ENCODE measurements around the gene TMEM250.
A peak's percentile ranks its signal among the peaks of the same experiment; 100 is the strongest.

The TMEM250 gene, protein sequence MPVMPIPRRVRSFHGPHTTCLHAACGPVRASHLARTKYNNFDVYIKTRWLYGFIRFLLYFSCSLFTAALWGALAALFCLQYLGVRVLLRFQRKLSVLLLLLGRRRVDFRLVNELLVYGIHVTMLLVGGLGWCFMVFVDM

GRCh38 chr9:136118320-136119060 is at the start of gene TMEM250:
TMEM250 (minus strand) TSS chr9:136118875; CDS start chr9:136116900, 1,975 bp downstream.
- FAIRE-seq (peak; percentile 93), DNase-seq (ENCODE audit: insufficient read length, low spot score) (peak; percentile 100)
- TF ChIP-seq POLR2A (IDR thresholded peaks at IDR 0.05; ENCODE audit: low read depth, low read length), result peak; percentile 76

- no peak for TF ChIP-seq POLR2A (IDR thresholded peaks at IDR 0.05; ENCODE audit: low read depth, low read length)
- FAIRE-seq (no peak), DNase-seq (ENCODE audit: insufficient read length, low spot score) (no peak)
These were observed 44.7 kb upstream of the TMEM250 start for GRCh38 chr9:136163248-136163850.

DNA sequence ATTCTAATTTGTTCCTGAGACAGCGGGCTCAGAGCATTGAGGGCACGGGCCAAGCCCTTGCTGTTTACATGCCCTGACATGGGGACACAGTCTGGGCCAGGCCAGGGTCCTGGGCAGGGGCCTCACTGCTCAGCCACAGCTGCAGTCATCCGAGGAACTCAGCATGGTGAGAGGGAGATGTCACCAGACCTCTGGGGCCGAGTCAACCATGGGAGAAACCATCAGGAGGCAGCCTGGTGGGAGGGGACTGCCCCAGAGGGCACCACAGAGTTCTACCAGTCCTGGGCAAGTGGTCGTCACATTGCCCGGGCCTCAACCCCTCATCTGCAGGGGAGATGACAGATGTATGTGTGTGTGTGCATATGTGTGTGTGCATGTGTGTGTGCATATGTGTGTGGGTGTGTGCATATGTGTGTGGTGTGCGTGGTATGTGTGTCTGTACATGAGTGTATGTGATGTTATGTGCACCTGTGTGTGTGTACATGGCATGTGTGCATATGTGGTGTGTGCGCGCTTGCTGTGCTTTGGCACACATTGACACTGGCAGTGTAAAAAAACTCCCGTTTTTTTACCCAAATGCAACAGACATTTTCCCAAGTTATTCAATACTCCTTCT is 42.4 kb upstream of the TMEM250 start:
- FAIRE-seq (peak; percentile 55), DNase-seq (ENCODE audit: insufficient read length, low spot score) (no peak)
- no peak for TF ChIP-seq POLR2A (IDR thresholded peaks at IDR 0.05; ENCODE audit: low read depth, low read length)

GRCh38 chr9:136160381-136160841 is 41.7 kb upstream of the TMEM250 start:
- no peak for TF ChIP-seq POLR2A (IDR thresholded peaks at IDR 0.05; ENCODE audit: low read depth, low read length)
- FAIRE-seq (no peak), DNase-seq (ENCODE audit: insufficient read length, low spot score) (no peak)

DNA sequence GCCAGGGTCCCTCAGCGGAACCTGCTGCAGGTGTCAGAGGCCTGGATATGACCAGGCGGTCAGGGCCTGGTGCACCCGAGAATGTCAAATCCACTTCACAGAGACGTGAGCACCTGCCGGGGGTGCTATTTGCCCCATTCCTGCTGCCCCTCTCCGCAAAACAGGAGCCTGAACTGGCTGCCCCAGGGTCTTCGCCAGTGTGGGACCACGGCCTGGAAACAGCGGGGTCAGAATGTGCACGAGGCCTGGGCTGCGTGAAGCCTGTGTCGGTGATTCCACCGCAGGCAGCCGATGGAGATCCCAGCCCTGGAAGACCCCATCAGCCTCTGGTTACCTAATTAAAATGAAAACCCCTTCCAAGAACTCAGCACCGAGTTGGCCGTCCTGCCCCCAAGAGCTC is 41.2 kb upstream of the TMEM250 start:
- no peak for DNase-seq (ENCODE audit: insufficient read length, low spot score)
- no peak for FAIRE-seq
- TF ChIP-seq POLR2A (IDR thresholded peaks at IDR 0.05; ENCODE audit: low read depth, low read length), result no peak

DNA sequence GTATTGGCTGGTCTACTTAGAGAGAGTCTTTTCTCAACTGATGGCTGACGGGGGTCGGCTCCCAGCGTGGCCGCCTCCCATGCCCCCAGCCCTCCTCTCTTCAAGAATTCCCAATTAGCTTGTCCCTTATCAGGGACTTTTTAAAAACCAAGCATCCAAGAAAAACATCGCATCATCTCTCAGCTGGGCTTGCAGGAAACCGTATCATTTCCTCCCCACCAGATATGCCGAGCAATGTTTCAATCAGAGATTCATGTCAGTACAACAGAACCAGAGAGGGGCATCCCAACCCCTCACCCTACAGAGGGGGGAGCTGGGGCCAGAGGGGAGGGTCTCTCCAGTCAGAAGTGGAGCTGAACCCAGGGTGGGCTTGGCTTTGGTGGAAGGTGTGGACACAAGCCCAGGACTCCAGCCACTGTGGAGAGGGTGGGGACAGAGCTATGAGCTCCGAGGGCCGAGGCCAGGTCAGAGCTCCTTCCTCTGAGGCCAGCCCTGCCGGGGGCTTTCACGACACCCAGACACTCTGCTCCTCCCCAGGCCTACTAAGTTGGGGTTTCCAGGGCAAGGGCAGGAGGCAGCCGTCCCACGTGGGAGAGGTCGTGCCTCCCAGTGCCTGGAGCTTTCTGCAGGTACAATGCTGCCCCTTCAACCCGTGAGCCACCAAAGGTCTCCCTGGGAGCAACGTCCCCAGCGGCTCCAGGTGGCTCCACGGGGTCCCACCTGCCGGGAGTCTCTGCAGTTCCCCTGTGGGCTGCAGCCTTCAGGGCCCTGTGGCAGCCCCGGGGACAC is 39.0 kb upstream of the TMEM250 start:
- no peak for TF ChIP-seq POLR2A (IDR thresholded peaks at IDR 0.05; ENCODE audit: low read depth, low read length)
- DNase-seq (ENCODE audit: insufficient read length, low spot score) (no peak), FAIRE-seq (no peak)

- DNase-seq (ENCODE audit: insufficient read length, low spot score), result no peak
- FAIRE-seq, result no peak
- no peak for TF ChIP-seq POLR2A (IDR thresholded peaks at IDR 0.05; ENCODE audit: low read depth, low read length)
These were observed 37.8 kb upstream of the TMEM250 start for GRCh38 chr9:136156209-136157120.

DNA sequence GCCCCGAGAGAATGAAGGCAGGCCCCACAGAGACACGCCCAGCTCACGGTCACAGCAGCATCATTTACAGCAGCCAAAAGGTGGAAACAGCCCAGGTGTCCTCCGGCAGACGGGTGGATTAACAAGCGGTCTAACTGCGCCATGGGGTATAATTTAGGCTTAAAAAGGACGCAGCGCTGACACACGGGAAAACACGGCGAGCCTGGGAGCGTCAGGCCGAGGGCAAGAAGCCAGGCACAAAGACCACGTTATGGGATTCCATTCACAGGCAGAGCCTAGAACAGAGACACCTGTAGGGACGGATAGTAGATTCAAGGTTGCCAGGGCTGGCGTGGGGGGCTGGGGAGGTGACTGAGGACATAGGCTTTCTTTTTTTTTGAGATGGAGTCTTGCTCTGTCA is 36.9 kb upstream of the TMEM250 start:
- FAIRE-seq (no peak), DNase-seq (ENCODE audit: insufficient read length, low spot score) (no peak)
- no peak for TF ChIP-seq POLR2A (IDR thresholded peaks at IDR 0.05; ENCODE audit: low read depth, low read length)

- FAIRE-seq (no peak), DNase-seq (ENCODE audit: insufficient read length, low spot score) (no peak)
- no peak for TF ChIP-seq POLR2A (IDR thresholded peaks at IDR 0.05; ENCODE audit: low read depth, low read length)
These were observed 36.3 kb upstream of the TMEM250 start for GRCh38 chr9:136154943-136155342.

DNA sequence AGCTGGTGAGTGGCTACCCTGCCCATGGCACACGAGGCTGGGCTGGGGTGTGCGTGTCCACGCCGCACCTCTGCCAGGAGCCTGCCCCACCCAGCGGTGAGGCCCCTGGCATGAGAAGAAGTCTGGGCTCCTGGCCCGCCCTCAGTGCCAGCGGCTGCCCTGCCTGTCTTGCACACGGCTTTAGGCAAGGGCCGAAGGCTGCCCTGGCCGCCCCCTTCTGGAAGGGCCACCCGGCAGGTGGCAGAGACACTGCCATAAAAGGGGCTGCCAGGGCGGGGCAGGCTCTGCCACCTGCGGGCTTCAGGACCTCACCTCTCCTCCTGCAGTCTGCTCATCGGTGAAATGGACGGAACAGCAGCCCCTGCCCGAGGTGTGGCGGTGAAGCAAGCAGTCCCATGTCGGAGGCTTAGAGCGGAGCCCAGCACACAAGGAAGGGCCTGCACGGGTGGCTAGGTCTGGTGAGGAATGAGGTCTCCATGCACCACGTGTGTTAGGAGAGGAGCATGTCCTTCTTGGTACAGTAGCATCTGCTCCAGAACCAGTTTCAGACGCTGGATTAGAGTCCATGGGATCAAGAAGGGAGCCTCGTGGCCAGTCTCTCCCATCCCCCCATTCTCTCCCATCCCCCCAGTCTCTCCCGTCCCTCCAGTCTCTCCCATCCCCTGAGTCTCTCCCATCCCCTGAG is 34.8 kb upstream of the TMEM250 start:
- no peak for TF ChIP-seq POLR2A (IDR thresholded peaks at IDR 0.05; ENCODE audit: low read depth, low read length)
- DNase-seq (ENCODE audit: insufficient read length, low spot score) (no peak), FAIRE-seq (no peak)

DNA sequence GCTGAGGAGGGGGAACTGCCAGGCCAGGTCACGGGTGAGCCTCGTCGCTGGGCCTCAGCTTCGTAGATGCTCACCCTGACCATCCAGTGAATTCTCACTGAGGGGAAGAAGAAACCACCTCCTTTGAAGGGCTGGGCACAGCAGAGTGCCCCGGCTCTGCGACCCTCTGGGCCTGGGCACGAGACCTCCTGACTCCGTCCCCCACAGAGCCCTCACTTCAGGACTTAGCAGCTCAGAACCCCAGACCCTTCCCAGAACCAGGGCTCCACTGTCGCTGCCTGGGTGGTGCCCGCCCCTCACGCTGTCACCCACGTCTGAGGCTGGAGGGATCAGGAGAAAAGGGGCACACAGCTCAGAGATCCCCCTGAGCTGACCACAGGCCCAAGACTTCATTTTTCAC is 34.3 kb upstream of the TMEM250 start:
- FAIRE-seq (no peak), DNase-seq (ENCODE audit: insufficient read length, low spot score) (no peak)
- no peak for TF ChIP-seq POLR2A (IDR thresholded peaks at IDR 0.05; ENCODE audit: low read depth, low read length)

- no peak for FAIRE-seq
These were observed 33.8 kb upstream of the TMEM250 start for GRCh38 chr9:136152543-136152866.

More at GRCh38 chr9:136152543-136152866, 33.8 kb upstream of the TMEM250 start:
- no peak for DNase-seq (ENCODE audit: insufficient read length, low spot score)
- no peak for TF ChIP-seq POLR2A (IDR thresholded peaks at IDR 0.05; ENCODE audit: low read depth, low read length)

Measured in H54 (cell line).